ENCODE measurements around the gene CD27. TPM values are rescaled to one million over a fixed set of nuclear protein-coding genes. Genes with fewer than 3 reads are reported as not detected.

The CD27 gene
- total and polyA plus RNA-seq, 2 experiments from 2014 or later = 0.53 TPM; not detected in 1

DNA sequence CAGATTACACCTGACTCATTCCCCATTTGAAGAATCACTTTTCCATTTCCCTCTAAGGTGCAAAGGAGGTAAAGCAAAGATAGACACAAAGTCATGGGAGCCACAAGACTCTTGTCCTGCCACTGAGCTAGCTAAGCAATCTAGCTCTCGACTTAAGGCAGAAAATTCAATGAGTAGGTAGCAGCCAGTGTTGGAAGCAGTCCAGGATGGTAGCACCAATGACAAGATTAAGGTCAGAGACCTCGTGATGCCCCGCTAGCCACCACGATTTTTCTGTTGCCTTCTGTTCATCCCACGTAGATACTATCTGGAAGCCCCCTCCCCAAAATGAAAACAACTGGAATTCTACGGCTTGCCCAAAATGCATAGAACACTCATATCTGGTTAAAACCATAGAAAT is 24.3 kb downstream of the CD27 start (continued):
- TF ChIP-seq, protein P1, sequence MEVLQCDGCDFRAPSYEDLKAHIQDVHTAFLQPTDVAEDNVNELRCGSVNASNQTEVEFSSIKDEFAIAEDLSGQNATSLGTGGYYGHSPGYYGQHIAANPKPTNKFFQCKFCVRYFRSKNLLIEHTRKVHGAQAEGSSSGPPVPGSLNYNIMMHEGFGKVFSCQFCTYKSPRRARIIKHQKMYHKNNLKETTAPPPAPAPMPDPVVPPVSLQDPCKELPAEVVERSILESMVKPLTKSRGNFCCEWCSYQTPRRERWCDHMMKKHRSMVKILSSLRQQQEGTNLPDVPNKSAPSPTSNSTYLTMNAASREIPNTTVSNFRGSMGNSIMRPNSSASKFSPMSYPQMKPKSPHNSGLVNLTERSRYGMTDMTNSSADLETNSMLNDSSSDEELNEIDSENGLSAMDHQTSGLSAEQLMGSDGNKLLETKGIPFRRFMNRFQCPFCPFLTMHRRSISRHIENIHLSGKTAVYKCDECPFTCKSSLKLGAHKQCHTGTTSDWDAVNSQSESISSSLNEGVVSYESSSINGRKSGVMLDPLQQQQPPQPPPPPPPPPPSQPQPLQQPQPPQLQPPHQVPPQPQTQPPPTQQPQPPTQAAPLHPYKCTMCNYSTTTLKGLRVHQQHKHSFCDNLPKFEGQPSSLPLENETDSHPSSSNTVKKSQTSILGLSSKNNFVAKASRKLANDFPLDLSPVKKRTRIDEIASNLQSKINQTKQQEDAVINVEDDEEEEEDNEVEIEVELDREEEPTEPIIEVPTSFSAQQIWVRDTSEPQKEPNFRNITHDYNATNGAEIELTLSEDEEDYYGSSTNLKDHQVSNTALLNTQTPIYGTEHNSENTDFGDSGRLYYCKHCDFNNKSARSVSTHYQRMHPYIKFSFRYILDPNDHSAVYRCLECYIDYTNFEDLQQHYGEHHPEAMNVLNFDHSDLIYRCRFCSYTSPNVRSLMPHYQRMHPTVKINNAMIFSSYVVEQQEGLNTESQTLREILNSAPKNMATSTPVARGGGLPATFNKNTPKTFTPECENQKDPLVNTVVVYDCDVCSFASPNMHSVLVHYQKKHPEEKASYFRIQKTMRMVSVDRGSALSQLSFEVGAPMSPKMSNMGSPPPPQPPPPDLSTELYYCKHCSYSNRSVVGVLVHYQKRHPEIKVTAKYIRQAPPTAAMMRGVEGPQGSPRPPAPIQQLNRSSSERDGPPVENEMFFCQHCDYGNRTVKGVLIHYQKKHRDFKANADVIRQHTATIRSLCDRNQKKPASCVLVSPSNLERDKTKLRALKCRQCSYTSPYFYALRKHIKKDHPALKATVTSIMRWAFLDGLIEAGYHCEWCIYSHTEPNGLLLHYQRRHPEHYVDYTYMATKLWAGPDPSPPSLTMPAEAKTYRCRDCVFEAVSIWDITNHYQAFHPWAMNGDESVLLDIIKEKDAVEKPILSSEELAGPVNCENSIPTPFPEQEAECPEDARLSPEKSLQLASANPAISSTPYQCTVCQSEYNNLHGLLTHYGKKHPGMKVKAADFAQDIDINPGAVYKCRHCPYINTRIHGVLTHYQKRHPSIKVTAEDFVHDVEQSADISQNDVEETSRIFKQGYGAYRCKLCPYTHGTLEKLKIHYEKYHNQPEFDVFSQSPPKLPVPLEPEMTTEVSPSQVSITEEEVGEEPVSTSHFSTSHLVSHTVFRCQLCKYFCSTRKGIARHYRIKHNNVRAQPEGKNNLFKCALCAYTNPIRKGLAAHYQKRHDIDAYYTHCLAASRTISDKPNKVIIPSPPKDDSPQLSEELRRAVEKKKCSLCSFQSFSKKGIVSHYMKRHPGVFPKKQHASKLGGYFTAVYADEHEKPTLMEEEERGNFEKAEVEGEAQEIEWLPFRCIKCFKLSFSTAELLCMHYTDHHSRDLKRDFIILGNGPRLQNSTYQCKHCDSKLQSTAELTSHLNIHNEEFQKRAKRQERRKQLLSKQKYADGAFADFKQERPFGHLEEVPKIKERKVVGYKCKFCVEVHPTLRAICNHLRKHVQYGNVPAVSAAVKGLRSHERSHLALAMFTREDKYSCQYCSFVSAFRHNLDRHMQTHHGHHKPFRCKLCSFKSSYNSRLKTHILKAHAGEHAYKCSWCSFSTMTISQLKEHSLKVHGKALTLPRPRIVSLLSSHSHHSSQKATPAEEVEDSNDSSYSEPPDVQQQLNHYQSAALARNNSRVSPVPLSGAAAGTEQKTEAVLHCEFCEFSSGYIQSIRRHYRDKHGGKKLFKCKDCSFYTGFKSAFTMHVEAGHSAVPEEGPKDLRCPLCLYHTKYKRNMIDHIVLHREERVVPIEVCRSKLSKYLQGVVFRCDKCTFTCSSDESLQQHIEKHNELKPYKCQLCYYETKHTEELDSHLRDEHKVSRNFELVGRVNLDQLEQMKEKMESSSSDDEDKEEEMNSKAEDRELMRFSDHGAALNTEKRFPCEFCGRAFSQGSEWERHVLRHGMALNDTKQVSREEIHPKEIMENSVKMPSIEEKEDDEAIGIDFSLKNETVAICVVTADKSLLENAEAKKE (CRISPR knock-in tag; IDR thresholded peaks at IDR 0.05) = no peak
- TF ChIP-seq, protein P2, sequence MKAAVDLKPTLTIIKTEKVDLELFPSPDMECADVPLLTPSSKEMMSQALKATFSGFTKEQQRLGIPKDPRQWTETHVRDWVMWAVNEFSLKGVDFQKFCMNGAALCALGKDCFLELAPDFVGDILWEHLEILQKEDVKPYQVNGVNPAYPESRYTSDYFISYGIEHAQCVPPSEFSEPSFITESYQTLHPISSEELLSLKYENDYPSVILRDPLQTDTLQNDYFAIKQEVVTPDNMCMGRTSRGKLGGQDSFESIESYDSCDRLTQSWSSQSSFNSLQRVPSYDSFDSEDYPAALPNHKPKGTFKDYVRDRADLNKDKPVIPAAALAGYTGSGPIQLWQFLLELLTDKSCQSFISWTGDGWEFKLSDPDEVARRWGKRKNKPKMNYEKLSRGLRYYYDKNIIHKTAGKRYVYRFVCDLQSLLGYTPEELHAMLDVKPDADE (IDR thresholded peaks at IDR 0.05) = no peak
- no peak for TF ChIP-seq EZH2phosphoT487 (IDR thresholded peaks at IDR 0.05; ENCODE audit: unreplicated experiment)

DNA sequence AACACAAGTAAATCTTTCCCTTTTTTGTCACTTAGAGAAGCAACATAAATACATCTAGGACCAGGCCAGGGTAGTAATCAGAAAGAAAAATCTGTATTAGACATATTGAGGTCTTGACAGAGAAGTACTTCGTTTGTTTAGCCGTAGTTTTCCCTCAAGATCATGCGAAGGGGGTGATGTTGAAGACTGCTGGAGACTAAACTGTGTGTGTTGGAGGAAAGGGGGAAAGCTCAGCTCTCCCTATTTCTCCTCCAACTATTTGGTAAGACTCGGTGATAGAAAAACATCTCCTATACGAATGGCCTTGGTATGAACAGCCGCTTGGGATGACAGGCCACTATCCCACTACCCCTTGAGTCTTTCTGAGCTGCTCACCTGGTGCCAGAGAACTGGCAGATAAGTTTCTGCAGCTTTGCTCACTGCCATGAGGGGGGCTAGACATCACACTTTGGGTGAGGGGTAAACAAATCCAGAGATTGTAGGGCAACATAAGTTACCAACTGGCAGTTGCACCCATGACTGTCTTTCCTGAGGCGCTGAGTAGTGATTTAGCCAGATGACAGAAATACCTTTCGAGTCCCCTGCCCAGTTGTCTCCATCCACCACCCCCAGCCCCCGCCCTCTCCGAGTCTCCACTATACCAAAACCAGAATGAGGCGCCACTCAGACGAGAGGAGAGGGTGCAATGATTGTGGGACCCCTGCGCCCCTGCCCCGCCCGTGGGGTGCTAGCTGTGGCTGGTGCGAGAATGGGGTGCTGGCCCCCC is 25.0 kb downstream of the CD27 start:
- Histone ChIP-seq H3K9me2 (ENCODE audit: insufficient read depth) (no peaks in the 10 kb centered on the region), H3K27ac (ENCODE audit: low read depth) (peak overlapping the region; percentile 95; the same call in 1 of the 2 replicates), H3K4me3 (peak overlapping the region; percentile 98), H4K20me1 (replicated peaks; ENCODE audit: insufficient read depth) (peaks cover 8% of the 10 kb centered on the region), H3K4me2 (peak overlapping the region; percentile 98), H3F3A (replicated peaks; ENCODE audit: low read depth) (peaks cover 18% of the 10 kb centered on the region), H3K4me1 (ENCODE audit: insufficient read depth) (peaks cover 14% of the 10 kb centered on the region), H3K36me3 (ENCODE audit: insufficient read depth) (peaks cover 3% of the 10 kb centered on the region; the same call in 1 of the 2 replicates), H3K27me3 (ENCODE audit: insufficient read depth) (no peaks in the 10 kb centered on the region), H3K79me2 (replicated peaks; ENCODE audit: insufficient read depth) (peaks cover 22% of the 10 kb centered on the region), H2AFZ (peak overlapping the region; percentile 94)
- Mint-ChIP-seq H3K4me3 (peak overlapping the region; percentile 71), H3K27me3 (ENCODE audit: insufficient read depth, low read depth, poor library complexity) (peaks cover 8% of the 10 kb centered on the region), H3K36me3 (ENCODE audit: low read depth) (peaks cover 22% of the 10 kb centered on the region), H3K4me1 (peaks cover 16% of the 10 kb centered on the region), H3K27ac (no peak overlapping the region), H3K9me3 (peaks cover 3% of the 10 kb centered on the region)
- ATAC-seq = peak; percentile 12
- peak; percentile 59 for DNase-seq (ENCODE audit: low spot score)
- TF ChIP-seq, protein P1 (CRISPR knock-in tag; IDR thresholded peaks at IDR 0.05) = no peak
- TF ChIP-seq, protein P2 (IDR thresholded peaks at IDR 0.05) = 0 out of 2 replicates have a peak, but pooled peaks have one; percentile 0
- no peak for TF ChIP-seq EZH2phosphoT487 (IDR thresholded peaks at IDR 0.05; ENCODE audit: unreplicated experiment)
- no peak for TF ChIP-seq STAT1 (IDR thresholded peaks at IDR 0.05; ENCODE audit: unreplicated experiment)
